ENCODE results near the gene MBD3L3.
"Not testable (repeated sequence)": the region's sequence is repeated elsewhere in the genome, so short reads cannot be mapped to it uniquely, and the experiment has no call there.

The MBD3L3 gene

DNA sequence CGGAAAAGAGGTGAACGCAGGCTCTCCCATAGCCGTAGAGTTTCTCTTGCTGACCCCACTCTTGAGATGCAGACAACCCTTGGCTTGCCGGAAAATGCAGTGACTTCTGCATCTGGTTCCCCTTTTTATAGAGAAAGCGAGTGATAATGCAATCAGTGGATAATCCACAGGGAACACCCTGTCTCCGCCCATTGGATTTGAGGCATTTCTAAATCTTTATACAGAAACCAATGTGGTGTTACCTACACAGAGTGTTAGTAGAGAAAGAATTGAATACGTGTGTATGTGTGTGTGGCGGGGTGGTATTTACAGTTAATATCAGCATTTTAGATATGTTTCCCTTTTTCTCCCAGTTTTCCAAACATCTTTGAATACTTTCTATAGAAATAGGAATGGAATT is at the start of gene MBD3L3:
MBD3L3 (minus strand) TSS at position 101 of the 400 bp plus-strand sequence; CDS start at position 30, 71 bp downstream.
- DNase-seq = not testable (repeated sequence)

DNA sequence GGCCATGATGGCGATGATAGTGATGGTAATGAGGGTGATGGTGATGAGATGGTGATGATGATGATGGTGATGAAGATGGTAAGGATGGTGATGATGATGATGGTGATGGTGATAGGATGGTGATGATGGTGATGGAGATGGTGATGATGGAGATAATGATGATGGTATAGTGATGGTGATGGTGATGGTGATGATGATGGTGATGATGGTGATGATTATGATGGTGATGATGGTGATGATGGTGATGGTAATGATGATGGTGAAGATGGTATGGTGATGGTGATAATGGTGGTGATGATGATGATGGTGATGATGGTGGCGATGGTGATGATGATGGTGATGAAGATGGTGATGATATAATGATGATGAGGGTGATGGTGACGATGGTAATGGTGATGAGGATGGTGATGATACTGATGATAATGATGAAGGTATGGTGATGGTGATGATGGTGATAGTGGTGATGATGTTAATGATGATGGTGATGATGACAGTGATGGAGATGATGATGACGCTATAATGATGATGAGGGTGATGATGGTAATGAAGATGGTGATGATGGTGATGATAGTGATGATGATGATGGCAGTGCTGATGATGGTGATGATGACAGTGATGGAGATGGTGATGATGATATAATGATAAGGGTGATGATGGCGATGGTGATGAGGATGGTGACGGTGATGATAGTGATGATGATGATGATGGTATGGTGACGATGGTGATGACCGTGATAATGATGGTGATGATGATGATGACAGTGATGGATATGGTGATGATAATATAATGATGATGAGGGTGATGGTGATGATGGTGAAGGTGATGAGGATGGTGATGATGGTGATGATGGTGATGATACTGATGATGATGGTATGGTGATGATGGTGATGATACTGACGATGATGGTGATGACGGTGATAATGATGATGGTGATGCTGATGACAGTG is 48.5 kb upstream of the MBD3L3 start:
- no peak for DNase-seq

DNA sequence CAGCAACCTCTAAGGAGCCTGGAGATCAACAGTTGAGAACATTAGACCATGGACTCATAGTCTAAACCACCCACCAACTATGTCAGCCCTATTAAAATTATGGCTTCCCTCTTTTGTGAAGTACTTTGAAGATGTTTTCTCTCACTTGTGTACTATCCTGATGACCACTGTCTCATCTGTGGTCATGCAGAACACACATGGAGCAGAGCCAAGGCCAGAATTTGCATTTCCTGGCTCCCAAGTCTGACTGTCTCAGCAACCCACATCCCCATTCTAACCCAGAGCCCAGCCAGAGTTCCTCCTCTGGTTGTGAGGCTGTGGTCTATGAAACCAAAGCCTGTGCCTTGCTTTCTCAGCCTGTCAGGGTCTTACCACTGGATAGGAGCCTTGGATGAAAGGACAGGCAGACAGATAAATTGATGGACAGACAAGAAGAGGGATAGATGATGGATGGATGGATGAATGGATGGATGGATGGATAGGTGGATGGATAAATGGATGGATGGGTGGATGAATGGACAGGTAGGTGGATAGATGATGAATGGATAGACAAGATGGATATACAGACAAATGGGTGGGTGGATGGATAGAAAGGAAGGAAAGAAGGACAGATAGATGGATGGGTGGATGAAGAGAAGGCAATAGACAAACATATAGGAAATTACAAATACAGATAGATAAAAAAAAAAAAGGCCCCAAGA is 46.4 kb upstream of the MBD3L3 start:
- DNase-seq = no peak

DNA sequence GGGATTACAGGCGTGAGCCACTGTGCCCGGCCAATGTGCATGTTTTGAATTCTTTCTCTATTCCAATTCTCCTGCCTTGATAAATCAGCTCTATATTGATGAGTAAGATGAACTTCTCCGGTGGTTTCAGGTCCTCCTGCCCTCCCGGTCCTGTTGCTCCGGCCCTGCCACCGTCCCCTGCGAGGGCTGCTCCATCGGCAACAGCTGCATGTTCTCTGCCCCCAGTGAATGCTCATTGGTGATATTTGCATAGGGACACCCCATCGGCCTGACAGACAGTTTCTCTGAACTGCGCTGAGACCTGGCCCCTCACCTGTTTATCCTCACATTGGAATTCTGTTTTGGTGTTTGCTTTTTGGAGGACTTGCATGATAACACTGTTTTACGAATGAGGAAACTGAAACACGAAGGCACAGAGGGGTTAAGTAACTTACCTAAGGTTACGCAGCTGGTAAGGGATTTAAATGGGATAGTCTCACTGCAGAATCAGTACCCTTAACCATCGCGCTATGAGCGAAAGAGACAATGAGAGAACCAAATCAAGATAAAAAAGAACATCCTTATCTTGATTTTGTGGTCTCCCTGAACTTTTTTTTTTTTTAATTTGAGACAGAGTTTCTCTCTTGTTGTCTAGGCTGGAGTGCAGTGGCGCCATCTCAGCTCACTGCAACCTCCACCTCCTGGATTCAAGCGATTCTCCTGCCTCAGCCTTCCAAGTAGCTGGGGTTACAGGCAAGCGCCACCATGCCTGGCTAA is 43.2 kb upstream of the MBD3L3 start:
- DNase-seq = no peak

DNA sequence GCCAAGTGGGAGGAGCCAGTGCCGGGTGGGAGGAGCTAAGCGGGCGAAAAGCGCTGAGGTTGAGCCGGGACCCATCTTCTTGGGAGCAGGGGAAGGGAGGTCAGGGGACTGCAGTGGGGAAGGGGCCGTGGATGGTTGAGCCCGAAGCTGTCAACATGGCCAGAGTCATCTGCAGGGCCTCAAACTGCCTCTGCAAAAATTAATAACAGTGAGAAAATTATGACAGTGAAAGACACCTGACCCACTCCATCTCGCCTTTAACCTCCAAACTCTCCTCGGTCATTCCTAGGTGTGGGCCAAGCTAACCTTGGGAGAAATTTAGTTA is 41.1 kb upstream of the MBD3L3 start:
- no peak for DNase-seq

DNA sequence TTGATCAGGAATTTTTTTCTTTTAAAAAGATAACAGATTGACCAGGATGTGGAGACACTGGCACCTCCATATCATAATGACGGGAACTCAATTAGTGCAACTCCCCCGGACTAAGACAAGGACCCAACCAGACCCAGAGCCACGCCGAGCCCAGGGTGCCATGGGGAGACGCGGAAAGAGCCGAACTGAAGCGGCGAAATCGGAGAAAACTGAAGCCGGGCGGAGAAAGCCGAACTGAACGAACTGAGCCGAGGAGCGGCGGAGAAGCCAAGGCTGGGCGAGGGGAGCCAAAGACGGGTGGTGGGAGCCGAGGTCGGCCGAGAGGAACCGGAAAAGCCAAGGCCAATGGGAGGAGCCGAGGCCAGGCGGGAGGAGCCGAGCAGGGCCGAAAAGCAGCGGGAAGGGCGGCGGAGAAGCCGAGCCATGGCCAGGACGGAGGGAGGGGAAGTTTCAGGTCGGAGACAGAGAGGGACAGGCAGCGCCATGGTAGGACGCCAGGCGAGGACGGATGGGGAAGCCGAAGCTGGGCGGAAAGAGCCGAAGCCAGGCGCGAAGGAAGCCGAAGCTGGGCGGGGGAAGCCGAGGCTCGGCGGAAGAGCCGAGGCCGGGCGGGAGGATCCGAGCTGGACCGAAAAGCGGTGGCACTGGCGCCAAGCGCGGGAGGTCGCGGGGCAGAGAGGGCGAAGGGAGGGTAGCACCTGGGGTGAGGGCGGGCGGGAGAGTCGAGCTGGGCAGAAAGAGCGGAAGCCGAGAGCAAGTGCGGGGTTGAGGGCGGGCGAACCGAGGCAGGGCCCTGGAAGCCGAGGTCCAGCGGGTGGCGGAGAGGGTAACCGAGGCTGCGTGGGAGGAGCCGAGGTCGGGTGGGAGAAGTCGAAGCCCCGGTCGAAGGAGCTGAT is 40.5 kb upstream of the MBD3L3 start:
- peak; percentile 70 to 76 for DNase-seq

DNA sequence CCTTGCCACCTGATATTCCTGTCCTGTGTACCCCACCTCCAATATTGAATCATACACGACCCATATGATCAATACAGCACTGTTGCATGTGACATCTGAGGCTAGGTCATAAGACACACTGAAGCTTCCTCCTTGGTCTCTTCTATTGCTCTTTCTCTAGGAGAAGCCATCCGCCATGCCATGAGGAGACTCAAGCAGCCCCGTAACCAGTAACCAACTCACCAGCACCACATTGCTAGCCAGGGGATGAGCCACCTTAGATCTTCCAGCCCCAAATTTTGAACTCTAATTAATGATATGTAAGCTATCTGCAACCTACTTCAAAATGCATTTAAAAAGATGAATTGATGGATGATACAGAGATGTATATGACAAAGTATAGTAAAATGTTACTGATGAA is 39.6 kb upstream of the MBD3L3 start:
- no peak for DNase-seq

DNA sequence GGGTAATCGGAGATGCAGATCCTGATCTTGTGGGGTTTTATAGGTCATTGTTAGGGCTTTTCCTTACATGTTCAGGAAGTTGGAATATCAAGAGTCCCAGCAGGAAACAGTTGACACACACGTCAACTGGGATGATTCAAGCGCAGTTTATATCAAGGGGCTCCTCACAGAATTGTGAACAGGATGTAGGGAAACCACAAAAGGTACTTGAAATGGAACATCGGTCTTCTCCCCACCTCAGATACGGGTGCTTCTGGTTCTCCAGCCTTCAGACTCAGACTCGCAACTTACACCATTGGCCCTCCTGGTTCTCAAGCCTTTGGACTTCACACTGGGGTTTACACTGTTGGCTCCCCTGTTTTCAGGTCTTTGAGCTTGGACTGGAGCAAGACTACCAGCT is 30.5 kb upstream of the MBD3L3 start:
- DNase-seq = no peak

DNA sequence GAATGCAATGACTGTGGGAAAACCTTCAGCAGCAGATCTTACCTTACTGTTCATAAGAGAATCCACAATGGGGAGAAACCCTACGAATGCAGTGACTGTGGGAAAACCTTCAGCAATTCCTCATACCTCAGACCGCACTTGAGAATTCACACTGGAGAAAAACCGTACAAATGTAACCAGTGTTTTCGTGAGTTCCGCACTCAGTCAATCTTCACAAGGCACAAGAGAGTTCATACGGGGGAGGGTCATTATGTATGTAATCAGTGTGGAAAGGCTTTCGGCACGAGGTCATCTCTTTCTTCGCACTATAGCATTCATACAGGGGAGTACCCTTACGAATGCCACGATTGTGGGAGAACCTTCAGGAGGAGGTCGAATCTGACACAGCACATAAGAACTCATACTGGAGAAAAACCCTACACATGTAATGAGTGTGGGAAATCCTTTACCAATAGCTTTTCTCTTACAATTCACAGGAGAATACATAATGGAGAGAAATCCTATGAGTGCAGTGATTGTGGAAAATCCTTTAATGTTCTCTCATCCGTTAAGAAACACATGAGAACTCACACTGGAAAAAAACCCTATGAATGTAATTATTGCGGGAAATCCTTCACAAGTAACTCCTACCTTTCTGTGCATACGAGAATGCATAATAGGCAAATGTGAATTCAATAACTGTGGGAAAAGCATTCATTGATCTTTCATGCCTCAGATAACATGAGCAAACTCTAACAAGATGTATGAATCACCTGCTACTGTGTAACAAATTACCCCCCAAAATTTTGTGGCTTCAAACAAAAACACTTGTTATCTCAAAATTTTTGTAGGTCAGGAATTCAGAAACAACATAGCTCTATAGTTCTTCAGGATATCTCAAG is 24.8 kb upstream of the MBD3L3 start:
- DNase-seq = no peak

DNA sequence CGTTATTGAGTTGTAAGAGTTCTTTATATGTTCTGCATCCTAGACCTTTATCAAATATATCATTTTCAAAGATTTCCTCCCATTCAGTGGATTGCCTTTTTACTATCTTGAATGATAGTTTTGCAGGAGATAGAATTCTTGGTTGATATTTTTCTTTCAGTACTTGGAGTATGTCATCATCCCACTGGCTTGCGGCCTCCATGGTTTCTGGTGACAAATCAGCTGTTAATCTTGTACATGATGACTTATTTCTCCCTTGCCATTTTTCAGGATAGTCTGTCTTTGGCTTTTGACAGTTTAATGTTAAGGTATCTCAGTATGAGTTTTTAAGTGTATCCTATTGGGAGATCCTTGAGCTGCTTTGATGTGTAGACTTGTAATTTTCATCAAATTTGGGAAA is 19.5 kb upstream of the MBD3L3 start:
- DNase-seq = no peak

DNA sequence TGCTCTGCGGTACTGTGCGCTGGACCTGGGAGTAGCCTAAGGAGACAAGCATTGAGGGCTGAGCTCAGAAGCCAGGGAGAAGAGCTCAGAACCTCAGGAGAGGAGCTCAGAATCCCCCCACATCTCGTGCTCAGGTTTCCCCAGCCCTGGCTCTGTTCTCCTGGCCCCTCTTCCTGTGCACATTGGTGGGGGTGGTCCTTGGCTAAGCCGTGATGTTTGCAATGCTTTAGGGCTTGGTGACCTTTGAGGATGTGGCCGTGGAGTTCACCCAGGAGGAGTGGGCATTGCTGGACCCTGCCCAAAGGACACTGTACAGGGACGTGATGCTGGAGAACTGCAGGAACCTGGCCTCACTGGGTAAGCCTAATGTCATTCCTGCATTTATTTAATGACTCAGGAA is 17.7 kb upstream of the MBD3L3 start:
- no peak for DNase-seq

DNA sequence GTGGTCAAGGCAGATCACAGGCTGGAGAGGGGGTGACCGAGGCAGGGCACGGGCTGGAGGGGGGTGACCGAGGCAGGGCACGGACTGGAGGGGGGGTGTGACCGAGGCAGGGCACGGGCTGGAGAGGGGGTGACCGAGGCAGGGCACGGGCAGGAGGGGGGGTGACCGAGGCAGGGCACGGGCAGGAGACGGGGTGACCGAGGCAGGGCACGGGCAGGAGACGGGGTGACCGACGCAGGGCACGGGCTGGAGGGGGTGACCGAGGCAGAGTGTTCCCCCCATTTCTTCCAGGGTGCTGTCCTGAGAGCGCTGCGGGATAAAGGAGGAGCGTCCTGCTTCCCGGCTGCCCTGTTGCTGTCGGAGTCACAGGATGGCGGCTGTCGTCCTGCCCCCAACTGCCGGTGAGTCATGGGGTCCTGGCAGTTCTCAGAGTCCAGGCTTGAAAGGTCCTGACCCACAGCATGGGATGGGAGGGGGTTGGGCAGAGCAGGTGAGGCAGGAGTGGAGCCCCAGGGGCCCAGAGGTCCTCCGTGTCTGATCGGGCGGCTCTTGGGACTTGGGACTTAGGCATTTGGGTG is 16.3 kb upstream of the MBD3L3 start:
- no peak for DNase-seq

DNA sequence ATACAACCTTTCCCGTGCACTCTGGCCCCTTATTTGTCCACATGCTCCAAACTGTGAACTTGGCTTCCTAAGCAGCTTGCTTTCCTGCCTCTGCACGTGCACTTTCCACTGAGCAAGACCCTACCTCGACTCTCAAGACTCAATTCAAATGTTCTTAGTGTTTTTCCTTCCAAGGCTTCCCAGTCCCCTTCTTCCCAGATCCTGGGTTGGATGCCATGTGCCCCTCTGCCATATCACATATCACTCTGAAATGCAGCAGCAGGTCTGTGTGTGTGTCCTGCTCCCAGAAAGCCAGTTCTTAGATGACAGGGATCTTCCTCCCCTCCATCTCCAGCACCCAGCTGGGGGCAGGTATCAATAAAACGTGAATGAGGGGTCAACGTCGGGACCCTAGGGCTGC is 14.1 kb upstream of the MBD3L3 start:
- DNase-seq = no peak

DNA sequence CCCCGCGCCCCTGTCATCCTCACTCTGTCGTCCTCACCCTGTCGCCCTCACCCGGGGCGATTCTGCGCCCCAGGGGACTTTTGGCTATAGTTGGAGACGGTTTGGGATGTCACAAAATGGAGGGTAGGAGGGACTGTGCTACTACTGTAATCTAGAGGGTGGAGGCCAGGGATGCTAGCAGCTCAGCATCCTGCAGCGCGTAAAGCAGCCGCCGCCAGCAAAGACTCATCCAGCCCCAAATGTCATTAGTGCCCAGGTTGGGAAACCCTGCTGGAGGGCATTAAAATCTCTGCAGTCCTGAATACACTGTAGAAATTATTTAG is 11.4 kb upstream of the MBD3L3 start:
- DNase-seq = no peak

DNA sequence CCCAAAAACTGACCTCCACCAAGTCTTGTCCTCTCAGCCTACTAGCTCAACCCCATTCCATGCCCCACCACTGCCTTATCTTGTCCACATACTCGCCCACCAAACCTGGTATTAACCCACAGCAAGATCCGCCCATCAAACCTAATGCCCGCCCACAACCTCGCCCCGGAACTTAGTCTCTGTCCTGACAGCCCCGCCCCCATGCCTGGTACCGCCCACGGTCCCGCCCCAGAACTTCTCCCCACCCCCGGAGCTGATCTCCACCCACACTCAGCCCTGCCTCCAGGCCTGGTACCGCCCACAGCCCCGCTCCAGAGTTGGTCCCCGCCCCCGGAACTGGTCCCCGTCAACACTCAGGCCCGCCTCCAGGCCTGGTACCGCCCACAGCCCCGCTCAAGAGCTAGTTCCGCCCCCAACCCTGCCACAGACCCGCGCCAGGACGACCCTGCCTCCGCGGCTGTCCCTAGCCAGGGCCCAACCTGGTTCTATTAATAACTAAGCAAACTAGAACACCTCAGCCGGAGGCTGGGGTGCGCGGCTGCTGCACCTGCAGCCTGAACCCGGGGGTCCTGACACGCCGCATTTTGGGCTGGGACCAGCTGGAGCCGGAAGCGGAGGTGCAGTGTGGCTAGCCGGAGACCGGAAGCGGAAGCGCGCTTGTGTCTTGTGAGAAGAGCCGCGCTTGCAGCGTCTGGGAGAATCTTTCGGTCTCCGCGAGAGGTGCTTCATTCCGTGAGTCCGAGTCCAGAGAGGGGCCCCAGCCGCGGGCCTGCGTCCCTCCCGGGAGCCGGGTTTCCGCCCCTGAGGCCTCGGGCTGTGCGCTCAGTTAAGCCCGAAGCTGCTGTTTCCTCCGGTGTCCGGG is 10.8 kb upstream of the MBD3L3 start, which contains the start of gene ZNF557:
ZNF557 (plus strand) TSS at position 662 of the 862 bp plus-strand sequence. CDS start 5,372 bp downstream, outside the sequence.
- DNase-seq = peak; percentile 79 to 82

DNA sequence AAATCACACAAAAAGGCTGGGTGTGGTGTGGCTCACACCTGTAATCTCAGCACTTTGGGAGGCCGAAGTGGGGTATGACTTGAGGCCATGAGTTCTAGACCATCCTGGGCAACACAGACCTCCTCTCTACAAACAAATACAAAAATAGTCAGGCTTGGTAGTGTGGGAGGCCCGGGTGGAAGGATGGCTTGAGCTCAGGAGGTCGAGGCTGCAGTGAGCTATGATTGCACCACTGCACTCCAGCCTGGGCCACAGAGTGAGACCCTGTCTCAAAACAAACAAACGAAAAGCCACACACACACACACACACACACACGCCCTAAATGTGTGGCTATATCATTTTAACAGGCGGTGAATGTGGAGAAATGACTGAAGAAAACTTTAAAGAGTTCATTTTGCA is 10.1 kb upstream of the MBD3L3 start:
- DNase-seq = no peak

DNA sequence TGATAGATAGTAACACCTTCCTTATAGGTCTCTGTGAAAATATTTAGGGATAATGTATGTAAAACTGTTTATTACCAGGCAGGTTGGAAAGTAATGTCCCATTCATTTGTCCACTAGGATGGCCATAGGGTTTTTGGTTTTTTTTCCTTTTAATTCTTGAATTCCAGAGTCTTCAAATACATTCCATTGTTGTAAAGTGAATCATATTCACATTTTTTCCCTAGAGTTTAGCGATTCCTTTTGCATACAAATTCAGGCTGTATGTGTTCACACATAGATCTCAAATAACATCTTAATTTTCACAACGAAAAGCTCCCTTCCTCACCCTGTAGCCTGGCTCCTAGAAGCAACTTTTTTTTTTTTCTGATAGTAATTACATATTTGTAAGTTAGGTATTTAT is 9.2 kb upstream of the MBD3L3 start:
- DNase-seq = no peak

DNA sequence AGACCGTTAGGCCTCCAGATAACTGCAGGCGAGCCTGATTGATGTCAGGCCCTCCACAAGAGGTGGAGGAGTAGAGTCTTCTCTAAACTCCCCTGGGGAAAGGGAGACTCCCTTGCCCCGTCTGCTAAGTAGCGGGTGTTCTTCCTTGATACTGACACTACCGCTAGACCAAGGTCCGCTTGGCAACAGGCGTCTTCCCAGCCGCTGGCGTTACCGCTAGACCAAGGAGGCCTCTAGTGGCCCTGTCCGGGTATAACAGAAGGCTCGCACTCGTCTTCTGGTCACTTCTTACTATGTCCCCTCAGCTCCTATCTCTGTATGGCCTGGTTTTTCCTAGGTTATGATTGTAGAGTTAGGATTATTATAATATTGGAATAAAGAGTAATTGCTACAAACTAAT is 8.6 kb upstream of the MBD3L3 start:
- not testable (repeated sequence) for DNase-seq

DNA sequence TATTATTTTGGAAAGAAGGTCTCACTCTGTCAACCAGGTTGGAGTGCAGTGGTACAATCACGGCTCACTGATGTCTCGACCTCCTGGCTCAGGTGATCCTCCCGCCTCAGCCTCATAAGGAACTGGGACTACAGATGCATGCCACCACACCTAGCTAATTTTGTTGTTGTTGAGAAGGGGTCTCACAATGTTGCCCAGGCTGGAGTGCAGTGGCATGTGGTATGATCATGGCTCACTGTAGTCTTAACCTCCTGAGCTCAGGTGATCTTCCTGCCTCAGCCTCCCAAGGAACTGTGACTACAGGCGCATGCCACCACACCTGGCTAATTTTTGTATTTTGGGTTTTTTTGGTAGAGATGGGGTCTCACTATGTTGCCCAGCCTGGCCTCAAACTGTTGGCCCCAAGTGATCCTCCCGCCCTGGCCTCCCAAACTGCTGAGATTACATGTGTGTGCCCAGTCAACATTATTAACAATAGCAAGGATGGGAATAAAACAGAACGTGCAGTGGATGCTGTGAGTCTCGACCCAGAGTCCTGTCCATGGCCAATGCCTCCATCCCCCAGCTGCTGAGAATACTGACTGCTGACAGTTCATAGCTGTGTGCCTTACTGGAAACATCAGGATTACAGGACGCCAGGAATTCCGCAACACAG is 5.4 kb upstream of the MBD3L3 start:
- DNase-seq = no peak

DNA sequence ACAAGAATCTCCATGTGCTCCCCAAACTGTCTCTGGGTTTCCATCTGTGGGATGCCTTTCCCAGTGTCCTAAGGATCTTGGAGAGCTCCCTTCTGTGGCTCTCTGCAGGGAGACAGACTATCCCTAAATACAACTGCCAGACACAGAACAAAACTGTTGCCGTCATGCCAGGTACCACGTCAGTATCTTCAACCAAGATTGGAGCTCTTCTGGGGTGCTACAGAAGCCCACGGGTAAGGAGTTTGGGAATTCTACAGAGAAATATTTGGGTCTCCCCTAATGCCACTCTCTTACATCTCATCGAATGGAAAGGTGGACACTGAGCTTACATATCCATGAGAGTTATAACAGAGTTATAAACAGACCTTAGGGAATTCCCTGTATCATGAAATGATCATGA is 4.9 kb upstream of the MBD3L3 start:
- DNase-seq = no peak

Measured in NCI-H187 (cell line).